Middle frontal gyrus (tissue), 1 donor: ENCODE measurements around the gene AP5Z1.

Source experiments
- DNase-seq: peaks from one replicate; pipeline ENCODE4 v3.0.0-alpha.2; 2015; ENCODE audit warnings: low spot score; ENCODE audit errors: extremely low spot score

AP5Z1 gene

DNA sequence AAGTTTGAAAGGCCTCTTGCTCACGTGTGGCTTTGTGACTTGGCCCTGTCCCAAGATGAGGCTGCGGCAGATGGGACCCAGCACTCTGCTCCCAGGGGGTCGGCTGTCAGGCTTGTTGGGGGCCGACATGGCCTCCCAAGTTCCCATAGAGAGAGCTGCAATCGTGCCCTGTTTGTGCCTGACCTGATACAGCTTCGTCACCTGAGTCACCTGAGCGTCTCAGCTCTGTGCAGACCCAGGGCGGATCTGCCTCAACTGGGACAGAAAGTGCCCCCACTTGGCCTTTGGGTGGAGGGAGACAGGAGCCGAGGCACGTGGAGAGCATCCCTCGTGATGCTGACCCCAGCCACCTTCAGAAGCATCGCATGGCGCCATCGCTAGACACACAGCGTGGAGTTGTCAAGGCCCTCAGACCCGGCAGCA is 64.7 kb downstream of the AP5Z1 start:
- no peak for DNase-seq
